B cell (primary cell): ENCODE results near the gene INF2.

Experiments
- EZH2 ChIP-seq: IDR thresholded peaks from 2 replicates; pipeline ENCODE4 v1.6.1; 2012; ENCODE audit warnings: borderline replicate concordance, low read depth, mild to moderate bottlenecking, moderate library complexity, low read length; ENCODE audit not compliant: insufficient read depth, poor library complexity, severe bottlenecking
- TF ChIP-seq, protein P1 (sequence below): fragments of 200-600 bp; IDR thresholded peaks from one replicate; pipeline ENCODE4 v1.8.0; 2022; ENCODE audit warnings: antibody characterized with exemption, mild to moderate bottlenecking

DNA sequence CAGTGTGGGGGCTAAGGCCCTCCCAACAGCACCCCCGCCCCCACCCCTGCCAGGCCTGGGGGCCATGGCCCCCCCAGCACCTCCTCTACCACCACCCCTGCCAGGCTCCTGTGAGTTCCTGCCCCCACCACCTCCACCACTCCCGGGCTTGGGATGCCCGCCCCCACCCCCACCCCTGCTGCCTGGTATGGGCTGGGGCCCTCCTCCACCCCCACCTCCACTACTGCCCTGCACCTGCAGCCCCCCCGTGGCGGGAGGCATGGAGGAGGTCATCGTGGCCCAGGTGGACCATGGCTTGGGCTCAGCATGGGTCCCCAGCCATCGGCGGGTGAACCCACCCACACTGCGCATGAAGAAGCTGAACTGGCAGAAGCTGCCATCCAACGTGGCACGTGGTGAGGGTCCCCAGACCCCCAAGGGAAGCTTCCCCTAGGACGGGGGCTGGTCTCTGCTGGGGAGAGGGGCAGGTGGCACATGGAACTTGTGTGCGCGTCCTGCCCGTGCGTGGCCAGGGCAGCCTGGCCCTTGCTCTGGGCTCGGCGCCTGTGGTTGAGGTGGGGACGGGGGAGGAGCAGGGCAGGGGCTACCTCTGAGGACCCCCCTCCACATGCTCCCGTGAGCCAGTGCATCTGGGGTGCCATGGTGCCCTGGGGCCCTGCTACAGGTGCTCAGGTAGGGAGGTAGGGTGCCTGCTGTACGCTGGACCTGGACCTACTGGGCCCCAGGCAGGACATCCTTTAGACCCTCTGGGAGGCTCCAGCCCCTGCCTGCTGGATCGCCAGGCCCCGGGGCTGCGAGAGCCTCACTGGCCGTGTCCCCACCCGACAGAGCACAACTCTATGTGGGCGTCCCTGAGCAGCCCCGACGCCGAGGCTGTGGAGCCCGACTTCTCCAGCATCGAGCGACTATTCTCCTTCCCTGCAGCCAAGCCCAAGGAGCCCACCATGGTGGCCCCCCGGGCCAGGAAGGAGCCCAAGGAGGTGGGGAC, 18.5 kb downstream of the INF2 start:
- TF ChIP-seq, protein P1, sequence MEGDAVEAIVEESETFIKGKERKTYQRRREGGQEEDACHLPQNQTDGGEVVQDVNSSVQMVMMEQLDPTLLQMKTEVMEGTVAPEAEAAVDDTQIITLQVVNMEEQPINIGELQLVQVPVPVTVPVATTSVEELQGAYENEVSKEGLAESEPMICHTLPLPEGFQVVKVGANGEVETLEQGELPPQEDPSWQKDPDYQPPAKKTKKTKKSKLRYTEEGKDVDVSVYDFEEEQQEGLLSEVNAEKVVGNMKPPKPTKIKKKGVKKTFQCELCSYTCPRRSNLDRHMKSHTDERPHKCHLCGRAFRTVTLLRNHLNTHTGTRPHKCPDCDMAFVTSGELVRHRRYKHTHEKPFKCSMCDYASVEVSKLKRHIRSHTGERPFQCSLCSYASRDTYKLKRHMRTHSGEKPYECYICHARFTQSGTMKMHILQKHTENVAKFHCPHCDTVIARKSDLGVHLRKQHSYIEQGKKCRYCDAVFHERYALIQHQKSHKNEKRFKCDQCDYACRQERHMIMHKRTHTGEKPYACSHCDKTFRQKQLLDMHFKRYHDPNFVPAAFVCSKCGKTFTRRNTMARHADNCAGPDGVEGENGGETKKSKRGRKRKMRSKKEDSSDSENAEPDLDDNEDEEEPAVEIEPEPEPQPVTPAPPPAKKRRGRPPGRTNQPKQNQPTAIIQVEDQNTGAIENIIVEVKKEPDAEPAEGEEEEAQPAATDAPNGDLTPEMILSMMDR = no peak
- TF ChIP-seq EZH2 = no peak
